ENCODE data around the gene SLC8B1.
"Not testable (repeated sequence)": the region's sequence is repeated elsewhere in the genome, so short reads cannot be mapped to it uniquely, and the experiment has no call there.

Gene SLC8B1

GRCh38 chr12:113364698-113365097 lies 29.8 kb upstream of the SLC8B1 start:
- TF ChIP-seq, protein P1, sequence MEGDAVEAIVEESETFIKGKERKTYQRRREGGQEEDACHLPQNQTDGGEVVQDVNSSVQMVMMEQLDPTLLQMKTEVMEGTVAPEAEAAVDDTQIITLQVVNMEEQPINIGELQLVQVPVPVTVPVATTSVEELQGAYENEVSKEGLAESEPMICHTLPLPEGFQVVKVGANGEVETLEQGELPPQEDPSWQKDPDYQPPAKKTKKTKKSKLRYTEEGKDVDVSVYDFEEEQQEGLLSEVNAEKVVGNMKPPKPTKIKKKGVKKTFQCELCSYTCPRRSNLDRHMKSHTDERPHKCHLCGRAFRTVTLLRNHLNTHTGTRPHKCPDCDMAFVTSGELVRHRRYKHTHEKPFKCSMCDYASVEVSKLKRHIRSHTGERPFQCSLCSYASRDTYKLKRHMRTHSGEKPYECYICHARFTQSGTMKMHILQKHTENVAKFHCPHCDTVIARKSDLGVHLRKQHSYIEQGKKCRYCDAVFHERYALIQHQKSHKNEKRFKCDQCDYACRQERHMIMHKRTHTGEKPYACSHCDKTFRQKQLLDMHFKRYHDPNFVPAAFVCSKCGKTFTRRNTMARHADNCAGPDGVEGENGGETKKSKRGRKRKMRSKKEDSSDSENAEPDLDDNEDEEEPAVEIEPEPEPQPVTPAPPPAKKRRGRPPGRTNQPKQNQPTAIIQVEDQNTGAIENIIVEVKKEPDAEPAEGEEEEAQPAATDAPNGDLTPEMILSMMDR (IDR thresholded peaks at IDR 0.05; ENCODE audit: low read depth, low read length), result no peak
- no peak for DNase-seq (ENCODE audit: extremely low read depth, low read depth)

DNA sequence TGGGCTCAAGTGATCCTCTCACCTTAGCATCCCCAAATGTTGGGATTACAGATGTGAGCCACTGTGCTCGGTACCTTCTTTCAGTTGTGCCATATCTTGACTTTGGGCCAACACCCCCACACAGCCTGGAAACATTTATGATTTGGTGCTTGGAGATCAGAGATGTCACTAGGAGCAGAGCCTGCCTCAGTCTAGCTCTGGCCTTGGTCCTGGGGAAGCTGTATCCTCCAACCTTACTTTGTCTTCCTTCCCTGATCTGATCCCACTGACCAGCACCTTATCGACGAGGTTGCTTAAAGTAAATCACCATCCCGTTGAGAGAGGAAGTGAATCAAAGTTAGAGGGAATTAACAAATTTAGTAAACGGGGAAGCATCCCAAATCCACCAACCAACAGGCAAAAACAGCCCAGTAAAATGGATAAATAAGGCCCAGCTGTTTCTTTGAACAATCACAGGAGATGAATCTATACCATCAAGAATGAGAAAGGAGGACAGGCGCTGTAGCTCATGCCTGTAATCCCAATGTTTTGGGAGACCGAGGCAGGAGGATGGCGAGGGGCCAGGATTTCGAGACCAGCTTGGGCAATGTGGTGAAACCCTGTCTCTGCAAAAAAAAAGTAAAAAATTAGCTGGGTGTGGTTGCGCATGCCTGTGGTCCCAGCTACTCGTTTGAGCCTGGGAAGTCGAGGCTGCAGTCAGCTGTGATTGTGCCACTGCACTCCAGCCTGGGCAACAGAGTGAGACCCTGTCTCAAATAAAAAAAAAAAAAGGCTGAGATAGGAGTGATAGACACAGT lies 26.9 kb upstream of the SLC8B1 start:
- TF ChIP-seq, protein P1 (IDR thresholded peaks at IDR 0.05; ENCODE audit: low read depth, low read length), result no peak
- peak; percentile 22 for DNase-seq (ENCODE audit: extremely low read depth, low read depth)

DNA sequence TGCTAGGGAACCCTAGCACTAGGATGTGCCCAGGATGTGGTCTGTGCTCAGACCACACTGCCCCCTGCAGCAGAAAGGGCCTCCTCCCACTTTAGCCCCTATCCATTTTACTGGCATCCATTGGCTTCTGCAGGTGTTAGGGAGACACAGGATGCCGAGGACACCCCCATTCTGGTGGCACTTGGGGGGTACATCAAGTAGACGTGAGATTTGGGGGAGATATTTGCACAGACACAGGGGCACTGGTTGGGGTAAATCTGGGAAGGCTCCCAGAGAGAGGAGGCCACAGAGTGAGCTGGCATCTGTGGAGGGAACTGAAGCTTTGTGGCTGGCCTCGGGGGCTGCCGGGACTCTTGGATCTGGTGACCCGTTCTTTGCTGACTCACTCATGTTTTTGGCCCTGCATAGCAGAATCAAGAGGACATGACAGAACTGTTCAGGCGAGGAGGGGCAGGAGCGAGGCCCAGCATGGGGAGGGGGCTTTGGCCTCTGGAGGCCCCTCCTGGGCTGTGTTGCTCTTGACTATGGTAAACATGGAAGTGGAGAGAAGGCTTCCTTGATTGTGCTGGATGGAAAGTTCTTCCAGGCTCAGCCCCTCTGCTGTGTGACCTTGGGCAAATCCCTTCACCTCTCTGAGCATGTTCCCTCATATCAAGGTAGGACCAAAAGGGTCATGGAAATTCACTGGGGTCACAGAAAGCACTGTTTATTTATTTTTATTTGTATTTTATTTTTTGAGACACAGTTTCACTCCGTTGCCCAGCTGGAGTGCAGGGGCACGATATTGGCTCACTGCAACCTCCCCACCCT lies 25.2 kb upstream of the SLC8B1 start:
- DNase-seq (ENCODE audit: extremely low read depth, low read depth), result no peak
- TF ChIP-seq, protein P1 (IDR thresholded peaks at IDR 0.05; ENCODE audit: low read depth, low read length), result peak; percentile 3; the same call in 1 of the 2 replicates

GRCh38 chr12:113359133-113359938 lies 24.4 kb upstream of the SLC8B1 start:
- no peak for DNase-seq (ENCODE audit: extremely low read depth, low read depth)
- TF ChIP-seq, protein P1 (IDR thresholded peaks at IDR 0.05; ENCODE audit: low read depth, low read length), result no peak

- peak; percentile 81 for DNase-seq (ENCODE audit: extremely low read depth, low read depth)
Measured at GRCh38 chr12:113358381-113359132, 23.6 kb upstream of the SLC8B1 start, which contains the start of gene PLBD2. Gene PLBD2 (plus strand): TSS chr12:113358587. CDS start chr12:113358601, 14 bp downstream.

GRCh38 chr12:113354192-113354591 lies 19.3 kb upstream of the SLC8B1 start:
- not testable (repeated sequence) for DNase-seq (ENCODE audit: extremely low read depth, low read depth)

More at GRCh38 chr12:113358381-113359132, 23.6 kb upstream of the SLC8B1 start, which contains the start of gene PLBD2:
- TF ChIP-seq, protein P1 (IDR thresholded peaks at IDR 0.05; ENCODE audit: low read depth, low read length), result peak; percentile 14; the same call in 1 of the 2 replicates

- DNase-seq (ENCODE audit: extremely low read depth, low read depth), result no peak
- TF ChIP-seq, protein P1 (IDR thresholded peaks at IDR 0.05; ENCODE audit: low read depth, low read length), result no peak
Measured at GRCh38 chr12:113351089-113351488, 16.2 kb upstream of the SLC8B1 start.
